ENCODE data around the gene ICAM4.
"Not testable (repeated sequence)": the region's sequence is repeated elsewhere in the genome, so short reads cannot be mapped to it uniquely, and the experiment has no call there.

ICAM4 gene, protein sequence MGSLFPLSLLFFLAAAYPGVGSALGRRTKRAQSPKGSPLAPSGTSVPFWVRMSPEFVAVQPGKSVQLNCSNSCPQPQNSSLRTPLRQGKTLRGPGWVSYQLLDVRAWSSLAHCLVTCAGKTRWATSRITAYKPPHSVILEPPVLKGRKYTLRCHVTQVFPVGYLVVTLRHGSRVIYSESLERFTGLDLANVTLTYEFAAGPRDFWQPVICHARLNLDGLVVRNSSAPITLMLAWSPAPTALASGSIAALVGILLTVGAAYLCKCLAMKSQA

GRCh38 chr19:10286803-10287737, at the start of gene ICAM4:
Gene ICAM4 (plus strand): TSS chr19:10286955. CDS start chr19:10287013, 58 bp downstream.
- DNase-seq, result no peak

DNA sequence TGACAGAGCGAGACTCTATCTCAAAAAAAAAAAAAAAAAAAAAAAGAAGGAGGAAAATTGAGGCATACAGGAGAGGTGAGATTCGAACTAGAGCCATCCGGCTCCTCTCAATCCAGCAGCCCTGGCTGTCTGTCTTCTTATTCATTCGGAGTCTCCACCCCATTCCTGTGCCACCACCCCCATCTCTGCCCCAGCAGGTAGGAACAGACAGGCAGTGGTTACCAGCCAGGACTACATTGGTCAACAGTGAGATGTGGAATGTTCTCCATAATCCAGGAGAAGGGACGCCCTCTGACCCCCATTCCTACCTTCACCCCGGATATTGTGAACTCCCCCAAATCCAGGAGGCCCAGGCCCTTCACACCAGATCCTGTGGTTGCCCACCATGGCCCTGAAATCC, 49.1 kb upstream of the ICAM4 start:
- no peak for DNase-seq

DNA sequence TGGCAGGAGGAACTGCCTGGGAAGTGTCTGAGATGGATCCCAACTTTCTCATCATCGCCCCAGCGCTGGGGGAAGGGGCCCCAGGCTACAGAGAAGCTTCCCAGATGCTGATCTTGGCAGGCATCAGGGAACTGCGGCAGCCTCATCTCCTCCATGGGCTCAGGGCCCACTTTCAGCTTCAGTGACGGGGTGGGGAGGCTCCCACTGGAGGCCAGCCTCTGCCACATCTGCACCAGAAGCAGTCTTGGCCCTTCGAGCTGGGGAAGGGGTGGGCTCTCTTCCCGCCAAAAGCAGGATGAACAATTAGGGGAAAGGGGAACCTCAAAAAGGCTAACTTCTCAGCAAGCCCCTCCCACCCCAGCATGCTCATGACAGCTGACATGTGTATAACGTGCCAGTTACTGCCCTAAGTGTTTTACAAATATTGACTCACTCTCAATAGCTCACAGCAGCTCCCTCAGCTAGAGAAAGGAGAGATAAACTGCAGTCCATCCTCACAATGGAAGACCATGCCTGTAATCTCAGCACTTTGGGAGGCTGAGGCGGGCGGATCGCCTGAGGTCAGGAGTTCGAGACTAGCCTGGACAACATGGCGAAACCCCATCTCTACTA, 48.5 kb upstream of the ICAM4 start:
- no peak for DNase-seq

GRCh38 chr19:10241826-10242449, 44.8 kb upstream of the ICAM4 start:
- DNase-seq, result not testable (repeated sequence)

DNA sequence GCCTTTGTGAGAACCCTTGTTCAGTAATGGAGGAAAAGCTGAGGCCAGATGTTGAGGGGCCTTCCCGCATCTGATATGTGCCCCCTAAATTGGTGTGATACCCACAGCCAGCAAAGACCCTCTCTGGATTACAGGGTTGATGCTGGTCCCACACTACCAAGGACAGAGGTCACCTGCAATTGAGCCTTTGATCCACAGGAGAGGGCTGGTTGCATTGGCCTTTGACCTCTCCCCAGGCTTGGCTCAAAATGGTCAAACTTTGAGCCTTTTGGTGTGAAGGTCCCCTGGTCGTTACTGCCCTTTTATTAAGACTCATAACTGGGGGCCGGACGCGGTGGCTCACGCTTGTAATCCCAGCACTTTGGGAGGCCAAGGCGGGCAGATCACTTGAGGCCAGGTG, 43.1 kb upstream of the ICAM4 start:
- no peak for DNase-seq

DNA sequence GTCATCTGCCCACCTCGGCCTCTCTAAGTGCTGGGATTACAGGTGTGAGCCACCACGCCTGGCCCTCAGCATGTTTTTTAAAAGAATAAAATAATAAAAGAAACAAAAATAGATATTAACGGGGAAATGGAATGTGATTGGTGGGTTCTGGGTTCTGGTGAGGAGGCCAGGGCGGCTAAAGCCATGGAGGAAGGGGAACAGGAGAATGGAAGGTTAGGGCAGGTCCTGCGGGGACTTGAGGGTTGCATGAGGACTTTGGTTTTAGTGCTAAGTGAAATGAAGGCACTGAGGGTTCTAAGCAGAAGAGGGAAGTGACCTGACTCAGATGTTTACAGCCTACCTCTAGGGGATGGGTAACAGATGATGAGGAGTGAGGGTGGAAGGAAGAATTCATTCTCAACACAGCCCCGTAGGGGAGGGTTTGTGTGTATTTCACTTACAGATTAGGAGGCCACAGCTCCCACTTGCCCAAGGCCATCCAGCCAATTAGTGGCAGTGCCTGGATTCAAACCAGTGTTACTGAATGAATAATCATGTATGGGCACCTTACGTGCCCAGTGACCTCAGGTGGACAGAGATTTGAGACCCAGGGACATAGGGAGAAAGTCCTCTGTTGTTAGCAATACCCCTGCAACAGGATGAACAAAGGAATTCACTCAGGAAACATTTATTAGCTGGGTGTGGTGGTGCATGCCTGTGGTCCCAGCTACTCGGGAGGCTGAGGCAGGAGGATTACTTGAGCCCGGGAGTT, 41.4 kb upstream of the ICAM4 start:
- no peak for DNase-seq

- no peak for DNase-seq
Measured at GRCh38 chr19:10246511-10246910, 40.2 kb upstream of the ICAM4 start.

DNA sequence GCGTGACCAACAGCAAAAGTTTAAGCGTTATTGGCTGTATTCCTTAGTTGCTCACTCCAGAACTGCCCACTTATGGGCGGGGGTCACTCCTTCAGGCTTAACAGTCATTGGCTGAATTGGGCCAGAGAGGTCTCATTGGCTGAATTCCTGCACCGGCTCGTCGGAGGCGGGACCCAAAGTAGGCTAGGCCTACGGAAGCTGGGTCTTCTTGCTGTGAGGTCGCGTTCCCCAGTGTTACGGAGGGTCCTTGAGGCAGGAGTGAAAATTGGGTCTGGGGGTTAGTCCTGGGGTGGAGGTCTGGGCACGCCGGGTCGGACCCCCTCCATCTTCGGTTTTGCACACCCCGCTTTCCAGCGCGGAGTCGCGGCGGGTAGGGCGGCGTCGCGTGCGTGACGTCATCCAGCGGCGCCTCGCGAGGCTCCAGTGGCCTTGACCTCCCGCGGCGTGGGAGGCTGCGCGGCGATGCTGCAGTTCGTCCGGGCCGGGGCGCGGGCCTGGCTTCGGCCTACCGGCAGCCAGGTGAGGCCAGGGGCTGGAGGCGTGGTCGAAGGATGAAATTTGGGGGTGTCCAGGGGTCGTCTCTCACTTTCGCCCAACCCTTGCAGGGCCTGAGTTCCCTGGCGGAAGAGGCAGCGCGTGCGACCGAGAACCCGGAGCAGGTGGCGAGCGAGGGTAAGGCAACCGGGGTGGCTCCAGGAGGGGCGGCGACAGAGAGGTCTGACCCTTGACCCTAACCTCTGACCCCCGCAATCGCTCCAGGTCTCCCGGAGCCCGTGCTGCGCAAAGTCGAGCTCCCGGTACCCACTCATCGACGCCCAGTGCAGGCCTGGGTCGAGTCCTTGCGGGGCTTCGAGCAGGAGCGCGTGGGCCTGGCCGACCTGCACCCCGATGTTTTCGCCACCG, 34.7 kb upstream of the ICAM4 start, which contains the start of gene MRPL4:
Gene MRPL4, plus strand, starts transcription at position 423 of the 903 bp plus-strand sequence. Its CDS starts 40 bp downstream, at position 463.
- peak; percentile 73 for DNase-seq

GRCh38 chr19:10252707-10253106, 34.0 kb upstream of the ICAM4 start:
- no peak for DNase-seq

- DNase-seq, result no peak
Measured at GRCh38 chr19:10254244-10254643, 32.5 kb upstream of the ICAM4 start.

DNA sequence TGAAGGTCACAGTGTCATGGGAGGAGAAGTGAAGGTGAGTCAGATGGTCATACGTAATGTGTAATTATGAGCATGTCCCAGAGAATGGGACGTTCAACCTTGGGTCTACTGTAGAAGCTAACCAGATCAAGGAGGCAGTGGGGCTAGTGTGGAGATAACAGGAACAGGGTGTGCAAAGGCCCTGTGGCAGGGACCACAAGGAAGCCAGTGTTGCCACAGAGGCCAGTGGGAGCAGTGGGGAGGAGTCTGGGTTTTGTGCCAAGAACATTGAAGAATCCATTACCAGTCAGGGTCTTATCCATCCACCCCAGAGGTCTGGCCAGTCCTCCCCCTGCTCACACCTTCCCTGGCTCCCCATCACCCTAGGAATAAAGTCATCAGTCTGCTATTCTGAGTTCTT, 31.4 kb upstream of the ICAM4 start:
- no peak for DNase-seq

- no peak for DNase-seq
Measured at GRCh38 chr19:10256551-10256950, 30.2 kb upstream of the ICAM4 start.

GRCh38 chr19:10256970-10257615, 29.7 kb upstream of the ICAM4 start:
- DNase-seq, result no peak

- no peak for DNase-seq
Measured at GRCh38 chr19:10258080-10258710, 28.6 kb upstream of the ICAM4 start.

- no peak for DNase-seq
Measured at GRCh38 chr19:10259162-10259905, 27.4 kb upstream of the ICAM4 start.

DNA sequence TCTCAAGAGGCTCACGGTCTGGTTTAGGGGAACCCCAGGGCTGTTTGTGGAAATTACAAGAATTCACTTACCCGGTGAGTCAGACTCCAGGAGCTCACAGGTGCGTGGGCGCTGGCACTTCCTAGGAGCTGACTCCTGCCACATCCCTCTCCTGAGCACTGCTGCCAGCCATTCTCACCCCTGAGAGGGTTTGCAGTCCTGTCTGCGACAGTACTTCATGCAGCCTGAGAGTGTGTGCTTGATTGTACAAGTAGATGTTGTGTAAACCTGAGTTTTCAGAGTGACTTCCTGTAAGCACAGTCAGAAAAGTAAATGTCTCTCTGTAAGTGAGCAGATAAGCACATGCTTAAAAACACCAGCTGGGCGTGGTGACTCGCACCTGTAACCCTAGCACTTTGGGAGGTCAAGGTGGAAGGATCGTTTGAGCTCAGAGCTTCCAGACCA, 26.6 kb upstream of the ICAM4 start:
- no peak for DNase-seq

DNA sequence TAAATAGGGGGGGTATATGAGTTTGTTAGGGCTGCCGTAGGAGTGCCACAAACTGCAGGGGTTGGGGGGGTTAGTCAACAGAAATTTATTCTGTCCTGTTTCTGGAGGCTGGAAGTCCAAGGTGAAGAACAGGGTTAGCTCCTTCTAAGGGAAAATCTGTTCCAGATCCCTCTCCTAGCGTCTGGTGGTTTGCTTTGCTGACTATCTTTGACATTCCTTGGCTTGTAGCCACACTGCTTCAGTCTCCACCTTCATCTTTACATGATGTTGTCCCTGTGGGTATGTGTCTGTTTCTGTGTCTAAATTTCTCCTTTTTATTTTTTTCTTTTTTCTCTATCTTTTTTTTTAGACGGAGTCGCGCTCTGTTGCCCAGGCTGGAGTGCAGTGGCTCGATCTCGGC, 24.0 kb upstream of the ICAM4 start:
- no peak for DNase-seq

- DNase-seq, result no peak
Measured at GRCh38 chr19:10266706-10267105, 20.0 kb upstream of the ICAM4 start.

DNA sequence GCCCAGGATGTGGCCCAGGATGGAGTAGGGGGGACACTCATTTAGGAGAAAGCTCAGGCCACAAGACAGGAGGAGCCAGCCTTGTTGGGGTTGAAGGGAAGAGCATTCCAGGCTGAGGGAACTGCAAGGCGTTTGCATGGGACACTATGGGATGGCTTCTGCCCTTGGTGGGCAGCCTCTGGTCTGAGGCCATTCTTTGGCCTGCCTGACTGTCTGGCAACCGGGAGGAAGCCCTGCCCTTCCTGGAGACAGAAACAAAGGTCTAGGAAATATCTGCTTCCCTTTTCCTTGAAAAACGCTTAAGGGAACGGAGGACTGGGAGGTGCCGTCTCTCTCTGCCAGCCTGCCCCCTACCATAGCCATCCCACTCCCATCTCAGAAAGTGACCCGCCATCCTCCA, 18.7 kb upstream of the ICAM4 start:
- DNase-seq, result no peak
